Ishikawa (cell line): ENCODE measurements around the gene RHOB.

Experiments
- CEBPB ChIP-seq: IDR thresholded peaks from 2 replicates; pipeline ENCODE4 v1.6.1; 2012
- CREB1 ChIP-seq: IDR thresholded peaks from 2 replicates; pipeline ENCODE4 v1.6.1; 2012; ENCODE audit warnings: low read depth
- EP300 ChIP-seq: IDR thresholded peaks from 2 replicates; pipeline ENCODE4 v1.6.1; 2012; ENCODE audit warnings: borderline replicate concordance
- FOXM1 ChIP-seq: IDR thresholded peaks from 2 replicates; pipeline ENCODE4 v1.6.1; 2012; ENCODE audit warnings: low read depth, borderline replicate concordance
- REST ChIP-seq: IDR thresholded peaks from 2 replicates; pipeline ENCODE4 v1.6.1; 2012; ENCODE audit warnings: low read depth, mild to moderate bottlenecking
- TAF1 ChIP-seq: IDR thresholded peaks from 2 replicates; pipeline ENCODE4 v1.6.1; 2012; ENCODE audit warnings: low read depth, mild to moderate bottlenecking
- TCF12 ChIP-seq: IDR thresholded peaks from 2 replicates; pipeline ENCODE4 v1.6.1; 2012; ENCODE audit warnings: low read depth
- YY1 ChIP-seq: IDR thresholded peaks from 2 replicates; pipeline ENCODE4 v1.6.1; 2012; ENCODE audit warnings: low read depth

- TF ChIP-seq YY1 (no peak), REST (no peak), CEBPB (no peak), EP300 (no peak), FOXM1 (no peak), TAF1 (no peak), CREB1 (no peak), TCF12 (no peak)
These were observed 21.4 kb upstream of the RHOB start for GRCh38 chr2:20425371-20425881.
